Gastroesophageal sphincter (tissue), 4 donors: ENCODE measurements around the gene AFAP1. TPM values are rescaled to one million over a fixed set of nuclear protein-coding genes. Genes with fewer than 3 reads are reported as not detected.

Experiments used
- ATAC-seq: fragments of 150-250 bp; one replicate; pipeline ENCODE4 v1.9.1; 2016; ENCODE audit warnings: mild to moderate bottlenecking, moderate library complexity
- H3K27ac ChIP-seq, 4 donors: fragments of 200-600 bp; sonication (generic) in 3 of 4; 1 replicate in 3 of 4; 2 replicates in 1 of 4; pipeline ENCODE4 v1.5.1; 2016 to 2019
- H3K27me3 ChIP-seq: fragments of 200-600 bp; sonication (generic); one replicate; pipeline ENCODE4 v1.5.1; 2019
- H3K36me3 ChIP-seq, 2 donors: fragments of 200-600 bp; sonication (generic); one replicate each; pipeline ENCODE4 v1.5.1; 2019; ENCODE audit warnings: control low read depth in 1 of 2
- H3K4me1 ChIP-seq, 3 donors: fragments of 200-600 bp; sonication (generic); 1 replicate in 2 of 3; 2 replicates in 1 of 3; pipeline ENCODE4 v1.5.1; 2016 to 2019; ENCODE audit warnings: control low read depth in 2 of 3
- H3K4me3 ChIP-seq, 2 donors: fragments of 200-600 bp; sonication (generic); one replicate each; pipeline ENCODE4 v1.5.1; 2019; ENCODE audit warnings: mild to moderate bottlenecking in 1 of 2, moderate library complexity in 1 of 2
- H3K9me3 ChIP-seq, 3 donors: fragments of 200-600 bp; sonication (generic); one replicate each; pipeline ENCODE4 v1.5.1; 2017 to 2019; ENCODE audit warnings: control low read depth in 2 of 3
- EP300 ChIP-seq: sonication (generic); formaldehyde crosslinking; IDR thresholded peaks from one replicate; pipeline ENCODE4 v1.6.1; 2017; ENCODE audit warnings: antibody characterized with exemption, mild to moderate bottlenecking
- POLR2A ChIP-seq, 2 donors: fragments of 450-650 bp; IDR thresholded peaks; one replicate each; pipeline ENCODE4 v1.6.1; 2017; ENCODE audit warnings: antibody characterized with exemption in 2 of 2, mild to moderate bottlenecking in 2 of 2, moderate library complexity in 1 of 2
- POLR2AphosphoS5 ChIP-seq: sonication (generic); formaldehyde crosslinking; IDR thresholded peaks from one replicate; pipeline ENCODE4 v1.6.1; 2017; ENCODE audit warnings: antibody characterized with exemption
- WGBS, 2 donors: methylation state at CpG; one replicate each; pipeline ENCODE4 v1.1.5; 2018; ENCODE audit warnings: low coverage in 1 of 2; 5-methylcytosine and 5-hydroxymethylcytosine counted together
- total RNA-seq, 4 donors: library from RNA; depleted of rRNA; stranded (reverse); fragments of >200 nt; gene quantifications; one replicate each; pipeline ENCODE4 v1.1.0, GENCODE V29; 2016
- TF ChIP-seq, protein P1 (sequence below), 4 experiments: fragments of 200-600 bp in 2 of 4; fragments of 450-650 bp in 2 of 4; sonication (generic) in 1 of 4; IDR thresholded peaks; one replicate each; pipeline ENCODE4 v1.5.1; 2017 to 2019; ENCODE audit warnings: antibody characterized with exemption in 4 of 4, mild to moderate bottlenecking in 2 of 4, moderate library complexity in 2 of 4

AFAP1 gene
- total RNA-seq, 4 donors from 2014 or later, result 32.0 to 79.7 (median 48.1) TPM

DNA sequence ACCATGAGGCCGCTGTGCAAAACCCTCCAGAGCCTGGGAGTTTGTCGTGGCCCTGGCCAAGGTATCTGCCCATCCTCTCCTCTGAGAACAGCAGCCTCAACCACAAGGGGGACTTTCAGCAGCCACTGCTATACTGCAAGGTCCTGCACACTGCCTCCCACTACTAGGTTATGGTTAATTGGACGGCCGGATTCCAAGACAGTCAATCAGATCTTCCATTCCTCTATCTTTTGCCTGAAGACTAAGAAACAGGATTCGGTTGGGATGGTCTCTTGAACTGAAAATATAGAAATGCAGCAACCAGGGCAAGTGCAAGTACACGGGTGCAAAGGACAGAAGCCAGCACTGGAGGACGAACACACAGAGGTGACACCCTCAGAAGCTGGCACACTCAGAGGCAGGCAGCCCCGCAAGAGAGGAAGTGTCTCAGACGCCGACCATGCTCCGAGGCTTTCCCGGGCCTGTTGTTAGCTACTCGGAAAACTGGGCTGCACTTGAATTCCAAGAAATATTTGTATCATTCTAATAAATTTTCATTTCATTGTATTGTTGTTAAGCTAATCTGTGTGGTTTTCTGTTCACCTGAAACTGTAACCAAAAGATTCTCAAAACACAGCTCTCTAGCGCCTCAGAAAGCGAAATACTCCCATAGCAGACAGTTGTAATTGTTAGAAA lies 63.3 kb downstream of the AFAP1 start:
- peaks cover 21 to 90% (median 44%) of the 10 kb centered on the region in 3 donors for H3K4me1 ChIP-seq
- TF ChIP-seq POLR2A (IDR thresholded peaks at IDR 0.05), result no peak
- TF ChIP-seq POLR2AphosphoS5, result no peak
- TF ChIP-seq, protein P1, sequence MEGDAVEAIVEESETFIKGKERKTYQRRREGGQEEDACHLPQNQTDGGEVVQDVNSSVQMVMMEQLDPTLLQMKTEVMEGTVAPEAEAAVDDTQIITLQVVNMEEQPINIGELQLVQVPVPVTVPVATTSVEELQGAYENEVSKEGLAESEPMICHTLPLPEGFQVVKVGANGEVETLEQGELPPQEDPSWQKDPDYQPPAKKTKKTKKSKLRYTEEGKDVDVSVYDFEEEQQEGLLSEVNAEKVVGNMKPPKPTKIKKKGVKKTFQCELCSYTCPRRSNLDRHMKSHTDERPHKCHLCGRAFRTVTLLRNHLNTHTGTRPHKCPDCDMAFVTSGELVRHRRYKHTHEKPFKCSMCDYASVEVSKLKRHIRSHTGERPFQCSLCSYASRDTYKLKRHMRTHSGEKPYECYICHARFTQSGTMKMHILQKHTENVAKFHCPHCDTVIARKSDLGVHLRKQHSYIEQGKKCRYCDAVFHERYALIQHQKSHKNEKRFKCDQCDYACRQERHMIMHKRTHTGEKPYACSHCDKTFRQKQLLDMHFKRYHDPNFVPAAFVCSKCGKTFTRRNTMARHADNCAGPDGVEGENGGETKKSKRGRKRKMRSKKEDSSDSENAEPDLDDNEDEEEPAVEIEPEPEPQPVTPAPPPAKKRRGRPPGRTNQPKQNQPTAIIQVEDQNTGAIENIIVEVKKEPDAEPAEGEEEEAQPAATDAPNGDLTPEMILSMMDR (IDR thresholded peaks at IDR 0.05), result peak; percentile 12 to 52 (median 21)
- no peak for TF ChIP-seq EP300
- no peaks in the 10 kb centered on the region for H3K27me3 ChIP-seq
- no peaks in the 10 kb centered on the region for H3K36me3 ChIP-seq
- peak; percentile 27 for ATAC-seq
- WGBS, 2 donors, result 16 to 18% methylated on average over 10 to 11 of the region's 15 CpGs
- H3K4me3 ChIP-seq, result peak overlapping the region; percentile 16 to 29
- no peaks in the 10 kb centered on the region for H3K9me3 ChIP-seq
- H3K27ac ChIP-seq, result peak overlapping the region; percentile 67 to 80 (median 74)

DNA sequence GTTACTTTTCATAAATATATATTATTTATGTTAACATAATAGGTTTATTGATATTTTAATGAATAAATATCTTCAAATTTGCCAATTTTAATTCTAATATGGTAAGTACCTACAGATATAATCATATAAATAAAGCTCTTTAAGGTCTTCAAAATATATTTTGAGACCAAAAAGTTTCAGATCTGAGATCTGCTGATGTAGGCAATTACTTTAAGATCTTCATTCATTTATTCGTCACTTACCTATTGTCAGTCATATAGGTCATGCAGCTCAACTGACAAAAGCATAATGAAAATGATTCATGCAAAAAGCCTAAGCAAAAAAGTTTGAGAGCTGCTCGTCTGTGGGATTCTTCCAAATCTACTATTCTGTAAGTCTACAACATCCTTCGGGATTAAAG lies 64.8 kb downstream of the AFAP1 start:
- Histone ChIP-seq H3K9me3 (no peaks in the 10 kb centered on the region), H3K36me3 (peaks cover 0 to 12% of the 10 kb centered on the region in 2 donors), H3K4me3 (no peak overlapping the region), H3K27me3 (no peaks in the 10 kb centered on the region), H3K27ac (peak overlapping the region in 1 of 4 donors; percentile 67), H3K4me1 (peaks cover 23 to 88% (median 46%) of the 10 kb centered on the region in 3 donors)
- 75 to 89% methylated on average over 3 of the region's 3 CpGs for WGBS, 2 donors
- no peak for ATAC-seq
- TF ChIP-seq POLR2AphosphoS5 (no peak), POLR2A (IDR thresholded peaks at IDR 0.05) (no peak), EP300 (no peak)
- TF ChIP-seq, protein P1 (IDR thresholded peaks at IDR 0.05), result no peak

DNA sequence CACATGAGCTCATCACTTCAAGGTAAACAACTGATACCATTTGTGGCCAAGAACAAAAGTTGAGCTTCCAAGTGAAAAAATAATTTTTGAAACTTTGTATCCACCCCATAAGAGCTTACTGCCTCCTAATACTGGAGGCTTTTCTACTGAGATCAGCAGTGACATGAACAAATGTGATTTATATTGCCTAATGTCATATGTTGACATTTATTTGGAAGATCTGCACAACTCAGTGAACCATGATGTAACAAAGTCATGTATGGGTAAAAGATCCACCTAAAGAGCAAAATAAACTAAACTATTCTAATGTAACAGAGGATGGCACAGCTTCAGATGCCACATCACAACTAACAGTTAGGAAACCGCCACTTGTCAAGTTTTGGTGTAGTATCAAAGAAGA lies 65.8 kb downstream of the AFAP1 start:
- TF ChIP-seq POLR2AphosphoS5 (no peak), POLR2A (IDR thresholded peaks at IDR 0.05) (no peak), EP300 (no peak)
- TF ChIP-seq, protein P1 (IDR thresholded peaks at IDR 0.05), result no peak
- 100% methylated on average over 1 of the region's 1 CpG for WGBS, 2 donors
- H3K27me3 ChIP-seq, result no peaks in the 10 kb centered on the region
- H3K4me1 ChIP-seq, result peaks cover 20 to 88% (median 37%) of the 10 kb centered on the region in 3 donors
- peak overlapping the region in 3 of 4 donors; percentile 19 to 46 (median 28) for H3K27ac ChIP-seq
- no peak for ATAC-seq
- no peak overlapping the region for H3K4me3 ChIP-seq
- peaks cover 0 to 12% of the 10 kb centered on the region in 2 donors for H3K36me3 ChIP-seq
- no peaks in the 10 kb centered on the region for H3K9me3 ChIP-seq

DNA sequence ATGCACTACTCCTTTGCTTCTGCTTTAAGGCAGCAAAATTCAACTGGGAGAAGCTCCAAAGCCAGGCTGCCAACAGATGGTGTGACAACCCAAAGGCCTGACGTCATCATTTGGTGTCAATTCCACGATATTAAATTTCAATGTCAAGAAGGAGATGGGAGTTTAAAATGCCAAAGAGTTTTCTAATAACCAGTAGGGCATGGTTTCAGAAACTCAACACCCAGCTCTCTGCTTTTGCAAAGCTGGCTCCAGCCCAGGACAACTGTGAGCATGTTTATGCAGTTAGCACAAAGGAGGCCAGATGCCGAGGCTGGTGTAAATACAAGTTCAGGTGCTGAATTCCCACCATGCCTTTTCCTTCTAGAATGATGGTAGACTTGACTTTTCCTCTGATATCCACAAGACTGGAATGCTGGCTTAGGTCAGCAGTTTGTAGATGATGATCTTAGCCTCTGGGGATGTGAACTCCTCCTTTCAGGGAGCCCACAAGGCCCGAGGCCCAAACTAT lies 67.3 kb downstream of the AFAP1 start:
- no peaks in the 10 kb centered on the region for H3K27me3 ChIP-seq
- peaks cover 13 to 78% (median 33%) of the 10 kb centered on the region in 3 donors for H3K4me1 ChIP-seq
- peak; percentile 22 for TF ChIP-seq POLR2AphosphoS5
- no peak for TF ChIP-seq POLR2A (IDR thresholded peaks at IDR 0.05)
- H3K27ac ChIP-seq, result peak overlapping the region; percentile 39 to 76 (median 67)
- peaks cover 0 to 26% of the 10 kb centered on the region in 2 donors for H3K36me3 ChIP-seq
- ATAC-seq, result peak; percentile 42
- H3K4me3 ChIP-seq, result no peak overlapping the region
- H3K9me3 ChIP-seq, result no peaks in the 10 kb centered on the region
- WGBS, 2 donors, result 0 to 12% methylated on average over 2 to 3 of the region's 4 CpGs

DNA sequence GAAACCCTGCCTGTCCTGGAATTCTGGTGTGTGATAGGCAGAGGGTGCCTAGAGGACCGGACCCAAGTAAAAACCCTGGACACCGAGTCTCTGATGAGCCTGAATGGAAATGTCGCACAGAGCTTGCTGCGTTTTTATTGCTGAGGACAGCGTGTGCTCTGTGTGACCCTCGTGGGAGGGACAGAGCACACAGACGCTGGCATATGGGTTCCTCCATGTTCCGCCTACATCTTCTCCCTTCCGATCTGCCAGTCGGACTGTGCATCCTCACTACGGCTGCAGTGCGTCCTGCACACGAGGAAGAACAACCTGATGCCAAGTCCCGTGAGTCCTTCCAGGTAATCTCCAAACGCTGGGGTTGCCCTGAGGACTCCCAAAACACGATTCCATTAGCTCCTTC lies 68.3 kb downstream of the AFAP1 start:
- Histone ChIP-seq H3K36me3 (peaks cover 0 to 31% of the 10 kb centered on the region in 2 donors), H3K4me1 (peaks cover 8 to 69% (median 25%) of the 10 kb centered on the region in 3 donors), H3K27me3 (no peaks in the 10 kb centered on the region), H3K27ac (peak overlapping the region; percentile 39 to 73 (median 62)), H3K4me3 (no peak overlapping the region), H3K9me3 (no peaks in the 10 kb centered on the region)
- WGBS, 2 donors, result 65 to 67% methylated on average over 16 of the region's 16 CpGs
- ATAC-seq, result no peak
- TF ChIP-seq POLR2A (IDR thresholded peaks at IDR 0.05) (no peak), POLR2AphosphoS5 (no peak), EP300 (no peak)
- TF ChIP-seq, protein P1 (IDR thresholded peaks at IDR 0.05), result no peak
